Ishikawa (cell line): ENCODE measurements around the gene TOMM22.

Experiments used
- CEBPB ChIP-seq: IDR thresholded peaks from 2 replicates; pipeline ENCODE4 v1.6.1; 2012
- CREB1 ChIP-seq: IDR thresholded peaks from 2 replicates; pipeline ENCODE4 v1.6.1; 2012; ENCODE audit warnings: low read depth
- EGR1 ChIP-seq: IDR thresholded peaks from 2 replicates; pipeline ENCODE4 v1.6.1; 2012
- EP300 ChIP-seq: IDR thresholded peaks from 2 replicates; pipeline ENCODE4 v1.6.1; 2012; ENCODE audit warnings: borderline replicate concordance
- FOXM1 ChIP-seq: IDR thresholded peaks from 2 replicates; pipeline ENCODE4 v1.6.1; 2012; ENCODE audit warnings: low read depth, borderline replicate concordance
- NFIC ChIP-seq: IDR thresholded peaks from 2 replicates; pipeline ENCODE4 v1.6.1; 2012
- RAD21 ChIP-seq: IDR thresholded peaks from 2 replicates; pipeline ENCODE4 v1.6.1; 2012; ENCODE audit warnings: low read depth
- TAF1 ChIP-seq: IDR thresholded peaks from 2 replicates; pipeline ENCODE4 v1.6.1; 2012; ENCODE audit warnings: low read depth, mild to moderate bottlenecking
- TCF12 ChIP-seq: IDR thresholded peaks from 2 replicates; pipeline ENCODE4 v1.6.1; 2012; ENCODE audit warnings: low read depth
- TEAD4 ChIP-seq: IDR thresholded peaks from 2 replicates; pipeline ENCODE4 v1.6.1; 2012
- YY1 ChIP-seq: IDR thresholded peaks from 2 replicates; pipeline ENCODE4 v1.6.1; 2012; ENCODE audit warnings: low read depth
- ZBTB7A ChIP-seq: IDR thresholded peaks from 2 replicates; pipeline ENCODE4 v1.6.1; 2012; ENCODE audit warnings: low read depth
- TF ChIP-seq, protein P1 (sequence below): IDR thresholded peaks from 2 replicates; pipeline ENCODE4 v1.6.1; 2012; ENCODE audit warnings: low read depth, mild to moderate bottlenecking
- TF ChIP-seq, protein P2 (sequence below): IDR thresholded peaks from 2 replicates; pipeline ENCODE4 v1.6.1; 2012
- TF ChIP-seq, protein P3 (sequence below): IDR thresholded peaks from 2 replicates; pipeline ENCODE4 v1.6.1; 2012

Gene TOMM22

DNA sequence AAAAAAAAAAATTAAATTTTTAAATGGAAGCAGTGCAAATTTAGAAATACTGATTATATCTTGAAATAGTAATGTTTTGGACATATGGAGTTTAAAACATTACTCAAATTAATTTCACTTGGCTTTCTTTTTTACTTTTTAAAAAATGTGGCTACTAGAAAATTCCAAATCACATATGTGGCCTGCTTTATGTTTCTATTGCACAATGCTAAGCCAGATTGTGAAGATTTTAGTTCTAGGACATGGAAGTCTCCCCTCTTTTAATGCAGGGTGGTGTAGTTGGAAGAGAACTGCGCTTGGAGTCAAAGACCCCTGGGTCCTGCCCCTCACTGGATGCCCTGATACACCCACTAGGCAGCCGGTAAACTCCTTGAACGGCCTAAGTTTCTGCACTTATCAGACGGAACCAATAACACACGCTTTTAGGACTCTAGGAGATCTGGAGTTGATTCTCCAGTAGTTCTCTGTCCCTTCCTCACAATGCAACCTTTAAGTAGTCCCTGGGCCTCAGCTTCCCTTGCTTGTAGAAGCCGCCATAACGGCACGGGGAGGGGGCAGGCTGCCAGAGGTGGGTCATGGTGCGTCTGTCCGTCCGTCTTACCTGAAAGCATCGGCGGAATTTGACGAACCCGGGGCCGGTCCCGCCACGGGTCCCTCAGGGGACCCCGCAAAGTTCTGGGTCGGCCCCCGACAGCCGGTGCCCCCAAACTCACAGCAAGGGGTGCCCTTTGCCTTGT is 26.1 kb upstream of the TOMM22 start:
- TF ChIP-seq CEBPB (peak; percentile 46; the same call in 1 of the 2 replicates), EGR1 (no peak), CREB1 (no peak), TCF12 (0 out of 2 replicates have a peak, but pooled peaks have one; percentile 11), YY1 (peak; percentile 68; the same call in 1 of the 2 replicates), TEAD4 (0 out of 2 replicates have a peak, but pooled peaks have one; percentile 43), EP300 (no peak), RAD21 (no peak), ZBTB7A (peak; percentile 79), FOXM1 (no peak), TAF1 (no peak), NFIC (0 out of 2 replicates have a peak, but pooled peaks have one; percentile 11)
- TF ChIP-seq, protein P1, sequence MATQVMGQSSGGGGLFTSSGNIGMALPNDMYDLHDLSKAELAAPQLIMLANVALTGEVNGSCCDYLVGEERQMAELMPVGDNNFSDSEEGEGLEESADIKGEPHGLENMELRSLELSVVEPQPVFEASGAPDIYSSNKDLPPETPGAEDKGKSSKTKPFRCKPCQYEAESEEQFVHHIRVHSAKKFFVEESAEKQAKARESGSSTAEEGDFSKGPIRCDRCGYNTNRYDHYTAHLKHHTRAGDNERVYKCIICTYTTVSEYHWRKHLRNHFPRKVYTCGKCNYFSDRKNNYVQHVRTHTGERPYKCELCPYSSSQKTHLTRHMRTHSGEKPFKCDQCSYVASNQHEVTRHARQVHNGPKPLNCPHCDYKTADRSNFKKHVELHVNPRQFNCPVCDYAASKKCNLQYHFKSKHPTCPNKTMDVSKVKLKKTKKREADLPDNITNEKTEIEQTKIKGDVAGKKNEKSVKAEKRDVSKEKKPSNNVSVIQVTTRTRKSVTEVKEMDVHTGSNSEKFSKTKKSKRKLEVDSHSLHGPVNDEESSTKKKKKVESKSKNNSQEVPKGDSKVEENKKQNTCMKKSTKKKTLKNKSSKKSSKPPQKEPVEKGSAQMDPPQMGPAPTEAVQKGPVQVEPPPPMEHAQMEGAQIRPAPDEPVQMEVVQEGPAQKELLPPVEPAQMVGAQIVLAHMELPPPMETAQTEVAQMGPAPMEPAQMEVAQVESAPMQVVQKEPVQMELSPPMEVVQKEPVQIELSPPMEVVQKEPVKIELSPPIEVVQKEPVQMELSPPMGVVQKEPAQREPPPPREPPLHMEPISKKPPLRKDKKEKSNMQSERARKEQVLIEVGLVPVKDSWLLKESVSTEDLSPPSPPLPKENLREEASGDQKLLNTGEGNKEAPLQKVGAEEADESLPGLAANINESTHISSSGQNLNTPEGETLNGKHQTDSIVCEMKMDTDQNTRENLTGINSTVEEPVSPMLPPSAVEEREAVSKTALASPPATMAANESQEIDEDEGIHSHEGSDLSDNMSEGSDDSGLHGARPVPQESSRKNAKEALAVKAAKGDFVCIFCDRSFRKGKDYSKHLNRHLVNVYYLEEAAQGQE = no peak
- TF ChIP-seq, protein P2, sequence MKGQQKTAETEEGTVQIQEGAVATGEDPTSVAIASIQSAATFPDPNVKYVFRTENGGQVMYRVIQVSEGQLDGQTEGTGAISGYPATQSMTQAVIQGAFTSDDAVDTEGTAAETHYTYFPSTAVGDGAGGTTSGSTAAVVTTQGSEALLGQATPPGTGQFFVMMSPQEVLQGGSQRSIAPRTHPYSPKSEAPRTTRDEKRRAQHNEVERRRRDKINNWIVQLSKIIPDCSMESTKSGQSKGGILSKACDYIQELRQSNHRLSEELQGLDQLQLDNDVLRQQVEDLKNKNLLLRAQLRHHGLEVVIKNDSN = no peak
- TF ChIP-seq, protein P3, sequence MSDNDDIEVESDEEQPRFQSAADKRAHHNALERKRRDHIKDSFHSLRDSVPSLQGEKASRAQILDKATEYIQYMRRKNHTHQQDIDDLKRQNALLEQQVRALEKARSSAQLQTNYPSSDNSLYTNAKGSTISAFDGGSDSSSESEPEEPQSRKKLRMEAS = no peak; the same call in 1 of the 2 replicates

DNA sequence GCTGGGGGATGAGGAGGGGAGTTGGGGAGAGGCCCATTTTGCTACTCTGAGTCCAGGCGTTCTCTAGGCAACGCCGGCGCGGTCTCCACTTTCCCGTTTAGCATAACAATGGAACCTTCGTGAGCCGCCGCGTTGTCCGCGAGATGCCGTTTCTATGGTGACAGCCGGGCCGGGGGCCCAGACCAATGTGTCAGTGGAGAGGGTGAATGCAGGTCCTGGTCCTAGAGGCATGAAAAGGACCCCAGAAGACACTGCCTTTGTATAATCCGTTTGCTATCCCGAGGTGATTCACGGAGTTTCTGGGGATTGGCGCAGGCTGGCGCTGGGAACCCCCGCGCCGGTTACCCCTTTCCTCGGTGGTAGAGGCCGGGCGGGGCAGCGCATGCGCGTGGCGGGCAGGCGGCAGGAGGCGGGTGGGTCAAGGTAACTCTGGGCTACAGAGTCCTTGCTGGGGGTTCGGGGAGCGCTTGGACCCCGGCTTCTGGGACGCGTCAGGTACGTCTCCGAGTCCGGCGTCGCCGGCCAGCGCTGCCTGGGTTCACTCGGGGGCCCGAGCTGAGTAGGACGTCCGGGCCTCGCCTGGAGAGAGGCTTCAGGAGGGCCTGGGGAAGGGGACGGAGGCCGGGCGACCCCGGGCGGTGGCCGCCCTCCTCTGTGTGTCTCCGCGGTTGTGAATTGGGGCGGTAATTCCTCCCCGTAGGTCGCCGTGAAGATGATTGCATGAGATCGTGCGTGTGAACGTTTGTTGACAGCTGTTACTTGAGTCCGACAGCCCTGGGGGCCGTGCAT is 25.3 kb upstream of the TOMM22 start, which contains the start of the genes CBY1 and FAM227A:
CBY1 (plus strand) TSS at position 383 of the 789 bp plus-strand sequence. CDS start 11,417 bp downstream, outside the sequence.
FAM227A (minus strand) TSS at position 137 of the 789 bp plus-strand sequence. CDS start 6,224 bp downstream, outside the sequence.
- TF ChIP-seq, protein P3 = peak; percentile 11; the same call in 1 of the 2 replicates
- TF ChIP-seq EP300 (peak; percentile 70; the same call in 1 of the 2 replicates), FOXM1 (no peak; the same call in 1 of the 2 replicates), YY1 (0 out of 2 replicates have a peak, but pooled peaks have one; percentile 46), NFIC (no peak), TAF1 (peak; percentile 84), ZBTB7A (peak; percentile 29; the same call in 1 of the 2 replicates), EGR1 (no peak), TCF12 (no peak), CREB1 (no peak)
- TF ChIP-seq, protein P2 = no peak

DNA sequence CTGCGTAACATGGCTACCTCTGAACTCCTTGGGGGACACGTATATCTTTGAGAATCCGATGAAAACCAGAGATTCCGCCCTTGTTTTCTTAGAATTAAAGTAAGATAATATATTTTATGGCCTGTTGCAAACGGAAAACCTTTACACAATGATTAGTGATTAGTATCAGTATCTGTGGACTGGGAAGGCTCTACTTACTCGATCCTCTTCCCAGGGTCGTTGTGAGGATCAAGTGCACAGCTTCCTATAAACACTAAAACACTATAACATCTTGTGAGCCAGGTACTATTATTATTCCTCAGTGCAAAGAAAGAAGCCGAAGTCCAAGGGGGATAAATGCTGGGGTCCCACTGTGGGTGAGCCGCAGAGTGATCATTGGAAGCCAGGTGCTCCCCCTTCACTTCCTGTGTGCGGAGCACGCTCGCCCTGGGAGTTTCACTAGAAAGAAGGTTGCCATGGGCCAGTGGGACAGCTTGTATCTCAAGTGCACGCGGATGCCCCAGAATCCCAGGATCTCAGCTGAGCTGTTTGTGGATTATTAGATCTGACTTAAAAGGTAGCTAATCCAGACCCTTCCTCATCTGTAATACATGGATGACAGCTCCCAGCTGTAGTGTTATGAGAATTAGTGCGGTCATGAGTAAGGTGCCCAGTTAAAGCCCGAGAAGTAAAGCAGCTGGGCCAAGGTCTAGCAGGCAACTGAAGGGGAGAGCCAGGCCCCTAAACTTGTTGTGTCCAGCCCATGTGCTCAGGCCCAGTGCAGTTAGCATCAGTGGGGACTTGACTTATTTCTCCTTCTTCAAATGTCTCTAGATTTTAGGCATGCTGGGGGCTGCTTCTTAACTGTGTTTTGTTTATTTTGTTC is 24.5 kb upstream of the TOMM22 start:
- TF ChIP-seq TAF1 (no peak), EP300 (no peak), NFIC (no peak), TCF12 (no peak), ZBTB7A (no peak), CREB1 (no peak), CEBPB (no peak), EGR1 (no peak), YY1 (no peak; the same call in 1 of the 2 replicates), FOXM1 (no peak), TEAD4 (no peak), RAD21 (no peak)
- TF ChIP-seq, protein P3 = no peak
- TF ChIP-seq, protein P2 = no peak
- TF ChIP-seq, protein P1 = no peak
